Measurements from ENCODE around the gene THSD7A. TPM values are rescaled to one million over a fixed set of nuclear protein-coding genes. Genes with fewer than 3 reads are reported as not detected.

THSD7A gene
- total and polyA plus RNA-seq, 2 of the 4 experiments (the other 2 are of a cell fraction): 0.02 to 0.18 TPM

DNA sequence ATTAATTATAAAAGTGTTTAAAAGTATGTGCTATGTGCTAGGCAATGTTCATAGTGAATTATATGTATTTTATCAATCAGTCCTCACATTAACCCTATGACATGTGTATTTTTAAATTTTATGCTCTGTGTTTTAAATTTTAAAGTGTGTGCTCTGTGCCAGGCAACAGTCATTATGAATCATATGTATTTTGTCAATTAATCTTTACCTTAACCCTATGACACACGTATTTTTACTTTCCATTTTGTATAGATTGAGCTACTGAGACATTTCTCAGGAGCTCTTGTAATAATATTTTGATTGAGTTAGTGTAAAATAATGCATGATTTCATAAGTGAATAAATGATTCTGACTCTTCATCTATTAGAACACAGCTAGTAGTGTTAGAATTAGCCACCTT, 117.8 kb downstream of the THSD7A start:
- Histone ChIP-seq H3K4me2 (ENCODE audit: low read depth, low read length) (no peak overlapping the region), H2BK120ac (ENCODE audit: low read depth, low read length) (no peak overlapping the region), H3K9ac (ENCODE audit: low read depth, low read length) (no peak overlapping the region), H2BK5ac (ENCODE audit: low read depth, low read length, poor library complexity, severe bottlenecking) (no peak overlapping the region), H3K36me3 (ENCODE audit: control insufficient read depth, insufficient read depth, low read length) (no peaks in the 10 kb centered on the region), H4K91ac (ENCODE audit: insufficient read depth, low read depth, low read length) (no peak overlapping the region), H3K27ac (ENCODE audit: insufficient read depth, low read length) (no peak overlapping the region), H2AK9ac (replicated peaks; ENCODE audit: low read depth, low read length, poor library complexity) (no peak overlapping the region), H3K18ac (ENCODE audit: low read depth, low read length) (no peak overlapping the region), H3K79me1 (ENCODE audit: low read depth in 1 of 2, low read length in 2 of 2) (no peaks in the 10 kb centered on the region), H3K4me3 (ENCODE audit: insufficient read depth, low read depth, low read length) (no peak overlapping the region), H3K4me1 (ENCODE audit: control insufficient read depth, insufficient read depth, low read length) (no peaks in the 10 kb centered on the region), H3K9me1 (ENCODE audit: insufficient read depth, low read length) (no peaks in the 10 kb centered on the region), H2AFZ (replicated peaks; ENCODE audit: low read length, poor library complexity) (no peak overlapping the region), H2AK5ac (ENCODE audit: low read depth, low read length) (no peak overlapping the region), H2BK20ac (ENCODE audit: low read depth, low read length) (no peak overlapping the region), H4K20me1 (ENCODE audit: insufficient read depth, low read length) (no peaks in the 10 kb centered on the region), H3K14ac (replicated peaks; ENCODE audit: low read depth, low read length) (no peak overlapping the region), H3K4ac (ENCODE audit: low read depth, low read length) (no peak overlapping the region), H3K23ac (ENCODE audit: low read depth, low read length) (no peak overlapping the region), H3K27me3 (ENCODE audit: control insufficient read depth, insufficient read depth, low read length) (no peaks in the 10 kb centered on the region), H4K5ac (ENCODE audit: low read depth, low read length) (no peak overlapping the region), H3K9me3 (ENCODE audit: control insufficient read depth, insufficient read depth, low read length) (no peaks in the 10 kb centered on the region), H3K56ac (ENCODE audit: extremely low read depth, insufficient read depth, low read length) (no peak overlapping the region), H2BK15ac (ENCODE audit: low read depth, low read length) (no peak overlapping the region), H4K8ac (ENCODE audit: low read depth in 2 of 2, low read length in 2 of 2) (no peak overlapping the region)
- ChIA-PET POLR2A (ENCODE audit: unreplicated experiment) (no interaction called here), CTCF (no interaction called here)
- ATAC-seq (ENCODE audit: low read depth): no peak
- WGBS, 2 experiments (ENCODE audit: extremely low coverage in 2 of 2, insufficient read length in 1 of 2): no CpG with 5 or more reads among the region's 1 CpG
- dilution Hi-C loops (cut with HindIII; ENCODE audit: low sequenced_read_pairs, unreplicated experiment) (no loop called here), in situ Hi-C loops (cut with MboI; ENCODE audit: low sequenced_read_pairs) (no loop called here), intact Hi-C loops (cut with micrococcal nuclease) (no loop called here)
- TF ChIP-seq RFX5 (IDR thresholded peaks at IDR 0.05; ENCODE audit: low read depth, low read length) (no peak), CHD1 (IDR thresholded peaks at IDR 0.05; ENCODE audit: low read depth, low read length) (no peak), FOS (IDR thresholded peaks at IDR 0.05; ENCODE audit: low read depth, low read length) (no peak), POLR2A (IDR thresholded peaks at IDR 0.05; ENCODE audit: low read depth, low read length) (no peak), MAFK (IDR thresholded peaks at IDR 0.05; ENCODE audit: low read depth, low read length) (no peak), NFE2L2 (IDR thresholded peaks at IDR 0.05; ENCODE audit: low read depth, low read length) (no peak), MXI1 (IDR thresholded peaks at IDR 0.05; ENCODE audit: borderline replicate concordance, low read depth, low read length) (no peak), RAD21 (IDR thresholded peaks at IDR 0.05; ENCODE audit: low read length) (no peak), SMC3 (IDR thresholded peaks at IDR 0.05; ENCODE audit: low read depth, low read length) (no peak), CEBPB (IDR thresholded peaks at IDR 0.05; ENCODE audit: low read depth, low read length) (no peak), MAZ (IDR thresholded peaks at IDR 0.05; ENCODE audit: borderline replicate concordance, low read depth, low read length) (no peak), BHLHE40 (IDR thresholded peaks at IDR 0.05; ENCODE audit: low read depth, low read length) (no peak)
- TF ChIP-seq, protein P1, sequence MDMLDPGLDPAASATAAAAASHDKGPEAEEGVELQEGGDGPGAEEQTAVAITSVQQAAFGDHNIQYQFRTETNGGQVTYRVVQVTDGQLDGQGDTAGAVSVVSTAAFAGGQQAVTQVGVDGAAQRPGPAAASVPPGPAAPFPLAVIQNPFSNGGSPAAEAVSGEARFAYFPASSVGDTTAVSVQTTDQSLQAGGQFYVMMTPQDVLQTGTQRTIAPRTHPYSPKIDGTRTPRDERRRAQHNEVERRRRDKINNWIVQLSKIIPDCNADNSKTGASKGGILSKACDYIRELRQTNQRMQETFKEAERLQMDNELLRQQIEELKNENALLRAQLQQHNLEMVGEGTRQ (IDR thresholded peaks at IDR 0.05; ENCODE audit: low read depth, low read length): no peak
- TF ChIP-seq, protein P2, sequence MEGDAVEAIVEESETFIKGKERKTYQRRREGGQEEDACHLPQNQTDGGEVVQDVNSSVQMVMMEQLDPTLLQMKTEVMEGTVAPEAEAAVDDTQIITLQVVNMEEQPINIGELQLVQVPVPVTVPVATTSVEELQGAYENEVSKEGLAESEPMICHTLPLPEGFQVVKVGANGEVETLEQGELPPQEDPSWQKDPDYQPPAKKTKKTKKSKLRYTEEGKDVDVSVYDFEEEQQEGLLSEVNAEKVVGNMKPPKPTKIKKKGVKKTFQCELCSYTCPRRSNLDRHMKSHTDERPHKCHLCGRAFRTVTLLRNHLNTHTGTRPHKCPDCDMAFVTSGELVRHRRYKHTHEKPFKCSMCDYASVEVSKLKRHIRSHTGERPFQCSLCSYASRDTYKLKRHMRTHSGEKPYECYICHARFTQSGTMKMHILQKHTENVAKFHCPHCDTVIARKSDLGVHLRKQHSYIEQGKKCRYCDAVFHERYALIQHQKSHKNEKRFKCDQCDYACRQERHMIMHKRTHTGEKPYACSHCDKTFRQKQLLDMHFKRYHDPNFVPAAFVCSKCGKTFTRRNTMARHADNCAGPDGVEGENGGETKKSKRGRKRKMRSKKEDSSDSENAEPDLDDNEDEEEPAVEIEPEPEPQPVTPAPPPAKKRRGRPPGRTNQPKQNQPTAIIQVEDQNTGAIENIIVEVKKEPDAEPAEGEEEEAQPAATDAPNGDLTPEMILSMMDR (conservative IDR thresholded peaks at IDR 0.05; ENCODE audit: low read depth, low read length): no peak
- TF ChIP-seq, protein P3, sequence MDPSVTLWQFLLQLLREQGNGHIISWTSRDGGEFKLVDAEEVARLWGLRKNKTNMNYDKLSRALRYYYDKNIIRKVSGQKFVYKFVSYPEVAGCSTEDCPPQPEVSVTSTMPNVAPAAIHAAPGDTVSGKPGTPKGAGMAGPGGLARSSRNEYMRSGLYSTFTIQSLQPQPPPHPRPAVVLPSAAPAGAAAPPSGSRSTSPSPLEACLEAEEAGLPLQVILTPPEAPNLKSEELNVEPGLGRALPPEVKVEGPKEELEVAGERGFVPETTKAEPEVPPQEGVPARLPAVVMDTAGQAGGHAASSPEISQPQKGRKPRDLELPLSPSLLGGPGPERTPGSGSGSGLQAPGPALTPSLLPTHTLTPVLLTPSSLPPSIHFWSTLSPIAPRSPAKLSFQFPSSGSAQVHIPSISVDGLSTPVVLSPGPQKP (IDR thresholded peaks at IDR 0.05; ENCODE audit: borderline replicate concordance, low read depth, low read length): no peak
- BruUV-seq (replicated peaks): no TSS peak
- no peak for DNase-seq

Measured in IMR-90 (cell line).